HG02759 (cell line): ENCODE results near the gene FAM83E.
"Not testable (repeated sequence)": the region's sequence is repeated elsewhere in the genome, so short reads cannot be mapped to it uniquely, and the experiment has no call there.

Experiments used
- ATAC-seq: cut with Tn5 transposase; IDR thresholded peaks from one replicate; pipeline ENCODE4 v1.9.1; 2021; ENCODE audit warnings: mild to moderate bottlenecking, moderate library complexity; ENCODE audit not compliant: unreplicated experiment

FAM83E gene

DNA sequence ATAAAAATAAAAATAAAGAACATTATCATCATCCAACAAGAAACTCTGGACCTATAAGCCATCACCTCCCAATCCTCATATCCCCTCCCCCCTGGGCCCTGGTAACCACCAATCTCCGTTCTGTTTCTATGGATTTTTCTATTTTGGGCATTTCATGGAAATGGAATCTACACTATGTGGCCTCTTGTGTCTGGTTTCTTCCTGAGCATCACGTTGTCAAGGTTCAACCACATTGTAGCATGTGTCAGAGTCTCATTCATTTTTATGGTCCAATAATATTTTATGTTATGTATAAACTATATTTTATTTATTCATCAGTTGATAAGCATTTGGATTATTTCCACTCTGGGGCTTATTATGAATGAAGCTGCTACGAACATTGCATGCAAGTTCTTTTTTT is 36.0 kb downstream of the FAM83E start:
- ATAC-seq: no peak

DNA sequence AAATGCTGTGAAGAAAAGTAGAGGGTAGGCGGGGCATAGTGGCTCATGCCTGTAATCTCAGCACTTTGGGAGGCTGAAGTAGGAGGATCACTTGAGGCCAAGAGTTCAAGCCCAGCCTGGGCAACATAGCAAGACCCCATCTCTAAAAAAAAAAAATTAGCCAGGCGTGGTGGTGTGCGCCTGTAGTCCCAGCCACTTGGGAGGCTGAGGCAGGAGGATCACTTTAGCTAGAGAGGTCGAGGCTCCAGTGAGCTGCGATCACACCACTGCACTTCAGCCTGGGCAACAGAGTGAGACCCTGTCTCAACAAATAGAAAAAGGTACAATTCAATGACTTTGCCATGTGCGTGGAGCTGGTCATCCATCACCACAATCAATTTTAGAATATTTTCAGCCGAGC is 37.0 kb downstream of the FAM83E start:
- not testable (repeated sequence) for ATAC-seq

DNA sequence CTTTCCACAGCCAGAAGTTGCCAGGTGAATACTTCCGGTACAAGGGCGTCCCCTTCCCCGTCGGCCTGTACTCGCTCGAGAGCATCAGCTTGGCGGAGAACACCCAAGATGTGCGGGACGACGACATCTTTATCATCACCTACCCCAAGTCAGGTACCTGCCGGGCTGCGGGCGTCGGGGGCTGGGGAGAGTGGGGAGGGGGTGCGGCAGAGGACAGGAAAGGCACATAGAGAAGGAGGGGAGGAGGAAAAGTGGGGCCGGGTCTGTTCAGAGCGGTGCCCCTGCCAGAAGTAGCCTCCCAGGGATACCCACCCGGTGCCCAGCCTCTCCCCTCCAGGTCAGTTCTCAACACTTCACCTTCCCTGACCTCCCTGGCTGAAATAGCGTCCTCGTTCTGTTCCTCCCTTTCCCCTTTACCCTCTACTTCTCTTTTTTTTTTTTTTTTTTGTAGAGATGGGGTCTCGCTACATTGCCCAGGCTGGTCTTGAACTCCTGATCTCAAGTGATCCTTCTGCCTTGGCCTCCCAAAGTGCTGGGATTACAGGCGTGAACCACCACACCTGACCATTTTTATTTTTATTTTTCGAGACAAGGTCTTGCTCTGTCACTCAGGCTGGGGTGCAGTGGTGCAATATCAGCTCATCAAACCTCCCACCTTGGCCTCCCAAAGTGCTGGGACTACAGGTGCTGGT is 38.8 kb downstream of the FAM83E start:
- ATAC-seq: no peak

GRCh38 chr19:48573163-48573505 is 41.7 kb downstream of the FAM83E start:
- ATAC-seq: no peak

- ATAC-seq: no peak
Measured at GRCh38 chr19:48571378-48572162, 43.3 kb downstream of the FAM83E start.

GRCh38 chr19:48569814-48570213 is 45.1 kb downstream of the FAM83E start:
- ATAC-seq: no peak

DNA sequence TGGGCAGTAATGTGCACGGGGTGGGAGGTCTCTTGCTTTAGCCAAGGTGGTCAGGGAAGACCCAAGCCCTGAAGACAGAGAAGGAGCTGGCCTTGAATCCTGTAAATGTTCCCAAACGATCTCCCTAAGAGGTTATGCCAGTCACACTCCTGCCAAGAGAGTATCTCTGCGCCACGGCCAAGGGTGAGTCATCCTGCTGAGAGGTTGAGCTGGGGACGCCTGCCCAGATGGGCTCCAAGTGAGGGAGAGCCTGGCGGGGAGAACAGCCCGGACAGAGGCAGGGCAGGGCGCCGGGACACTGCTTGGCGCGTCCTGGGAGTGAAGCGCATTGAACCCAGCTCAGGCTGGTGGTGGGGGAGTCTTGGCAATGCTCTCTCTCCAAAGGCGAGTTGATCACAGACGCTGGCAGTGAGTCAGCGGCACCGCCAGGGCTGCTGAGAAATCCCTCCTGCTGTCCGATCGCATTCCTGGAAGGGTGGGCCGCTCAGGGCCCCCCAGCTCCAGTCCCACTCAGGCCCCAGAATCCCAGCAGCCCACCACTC is 46.5 kb downstream of the FAM83E start:
- no peak for ATAC-seq

GRCh38 chr19:48565090-48565489 is 49.8 kb downstream of the FAM83E start:
- ATAC-seq: no peak
